Type B pancreatic cell (in vitro differentiated cells): Measurements from ENCODE around the gene C5orf15. TPM values are rescaled to one million over a fixed set of nuclear protein-coding genes. Genes with fewer than 3 reads are reported as not detected.
A peak's percentile ranks its signal among the peaks of the same experiment; 100 is the strongest.

Experiments
- DNase-seq: peaks from one replicate; pipeline ENCODE4 v3.0.0; 2021; ENCODE audit warnings: mixed read lengths; ENCODE audit not compliant: unreplicated experiment; ENCODE audit errors: extremely low spot score
- H3K27ac Mint-ChIP-seq: 2 replicates; pipeline ENCODE4 v1.8.0; 2021; ENCODE audit warnings: mild to moderate bottlenecking, mixed read lengths
- H3K27me3 Mint-ChIP-seq: 2 replicates; pipeline ENCODE4 v1.8.0; 2021; ENCODE audit warnings: mixed read lengths
- H3K36me3 Mint-ChIP-seq: 2 replicates; pipeline ENCODE4 v1.8.0; 2021; ENCODE audit warnings: mixed read lengths
- H3K4me1 Mint-ChIP-seq: one replicate; pipeline ENCODE4 v1.8.0; 2021; ENCODE audit warnings: mixed read lengths; ENCODE audit not compliant: unreplicated experiment
- H3K4me3 Mint-ChIP-seq: 2 replicates; pipeline ENCODE4 v1.8.0; 2021; ENCODE audit warnings: mild to moderate bottlenecking, mixed read lengths
- H3K9me3 Mint-ChIP-seq: 2 replicates; pipeline ENCODE4 v1.8.0; 2021; ENCODE audit warnings: mixed read lengths
- CTCF ChIP-seq: fragments of 200-600 bp; sonication (generic); conservative IDR thresholded peaks from 2 replicates; pipeline ENCODE4 v1.5.0; 2021; ENCODE audit warnings: antibody characterized with exemption, mild to moderate bottlenecking
- total RNA-seq: library from RNA; stranded (reverse); gene quantifications from 2 replicates; pipeline ENCODE4 v1.2.1, GENCODE V29; 2021; ENCODE audit warnings: low replicate concordance

C5orf15 gene
- total RNA-seq, 1 donor from 2014 or later: 47.2 TPM

- DNase-seq: peak; percentile 83
- Mint-ChIP-seq H3K27me3 (no peaks in the 10 kb centered on the region), H3K4me1 (peaks cover 35% of the 10 kb centered on the region), H3K36me3 (peaks cover 12% of the 10 kb centered on the region), H3K4me3 (peak within 1 kb of the TSS; percentile 96), H3K27ac (peak within 1 kb of the TSS; percentile 91), H3K9me3 (no peaks in the 10 kb centered on the region)
- TF ChIP-seq CTCF: no peak
Measured at GRCh38 chr5:134004626-134005416, 36.4 kb upstream of the C5orf15 start, which contains the start of gene VDAC1. VDAC1 (minus strand) TSS chr5:134004975; CDS start chr5:133993012, 11,963 bp downstream.

- no peaks in the 10 kb centered on the region for H3K9me3 Mint-ChIP-seq
- H3K27ac Mint-ChIP-seq: peak overlapping the region; percentile 91
- no peak for TF ChIP-seq CTCF
- peaks cover 12% of the 10 kb centered on the region for H3K36me3 Mint-ChIP-seq
- no peaks in the 10 kb centered on the region for H3K27me3 Mint-ChIP-seq
- H3K4me3 Mint-ChIP-seq: peak overlapping the region; percentile 96
- DNase-seq: peak; percentile 75
- H3K4me1 Mint-ChIP-seq: peaks cover 40% of the 10 kb centered on the region
Measured at GRCh38 chr5:134003817-134004625, 35.6 kb upstream of the C5orf15 start.

- Mint-ChIP-seq H3K36me3 (peaks cover 12% of the 10 kb centered on the region), H3K4me1 (peaks cover 40% of the 10 kb centered on the region), H3K4me3 (peak overlapping the region; percentile 96), H3K9me3 (no peaks in the 10 kb centered on the region), H3K27me3 (no peaks in the 10 kb centered on the region), H3K27ac (peak overlapping the region; percentile 91)
- TF ChIP-seq CTCF: no peak
- no peak for DNase-seq
Measured at GRCh38 chr5:134003064-134003816, 34.8 kb upstream of the C5orf15 start.

- Mint-ChIP-seq H3K36me3 (peaks cover 12% of the 10 kb centered on the region), H3K27me3 (no peaks in the 10 kb centered on the region), H3K4me1 (peaks cover 40% of the 10 kb centered on the region), H3K4me3 (peak overlapping the region; percentile 96), H3K27ac (peak overlapping the region; percentile 91), H3K9me3 (no peaks in the 10 kb centered on the region)
- DNase-seq: no peak
- no peak for TF ChIP-seq CTCF
Measured at GRCh38 chr5:134001938-134002731, 33.7 kb upstream of the C5orf15 start.
